ENCODE results near the gene UMPS. TPM values are rescaled to one million over a fixed set of nuclear protein-coding genes. Genes with fewer than 3 reads are reported as not detected.

UMPS gene
- 10 to 100 TPM in 5 of 6 donors, 1 to 10 TPM in 1; 5.0 to 26.2 (median 23.7) TPM for total RNA-seq

DNA sequence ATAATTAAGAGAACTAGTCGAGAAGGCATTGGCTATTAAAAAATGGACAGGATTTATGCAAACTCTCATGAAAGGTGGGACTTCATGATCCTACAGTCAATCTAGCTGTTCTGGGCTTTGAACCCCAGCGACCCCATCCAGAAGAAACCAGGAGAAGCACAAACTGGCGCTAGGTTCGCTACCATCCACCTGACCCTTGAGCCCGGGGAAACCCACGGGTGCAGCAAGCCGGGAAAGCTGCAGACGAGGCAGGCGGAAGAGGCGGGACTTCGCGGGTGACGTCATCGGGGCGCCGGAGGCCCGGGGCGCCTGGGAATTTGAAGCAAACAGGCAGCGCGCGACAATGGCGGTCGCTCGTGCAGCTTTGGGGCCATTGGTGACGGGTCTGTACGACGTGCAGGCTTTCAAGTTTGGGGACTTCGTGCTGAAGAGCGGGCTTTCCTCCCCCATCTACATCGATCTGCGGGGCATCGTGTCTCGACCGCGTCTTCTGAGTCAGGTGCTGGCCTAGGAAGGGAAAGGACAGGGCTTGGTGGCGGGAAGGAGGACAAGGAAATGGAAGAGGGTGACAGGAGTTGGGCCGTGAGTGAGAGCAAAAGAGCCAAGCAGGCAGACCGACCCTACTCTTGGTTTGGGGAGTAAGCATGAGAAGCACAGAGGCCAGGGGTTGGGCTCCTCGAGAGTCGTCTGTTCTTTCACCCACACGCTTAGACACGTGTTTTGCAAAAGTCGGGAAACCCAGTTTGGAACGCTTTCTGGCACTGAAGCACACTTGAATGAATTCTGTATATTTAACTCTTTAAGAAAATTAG, at the start of gene UMPS:
TSS of gene UMPS (plus strand) at position 324 of the 812 bp plus-strand sequence. CDS start at position 344, 20 bp downstream.
- 1% methylated on average over 30 to 36 of the region's 44 CpGs for WGBS, 2 donors
- Histone ChIP-seq H3K4me3 (peak within 1 kb of the TSS; percentile 66 to 94 (median 77)), H3K4me1 (peaks cover 14 to 34% (median 20%) of the 10 kb centered on the region in 4 donors), H3K27ac (peak within 1 kb of the TSS; percentile 76 to 85 (median 78)), H3K9me3 (no peaks in the 10 kb centered on the region), H3K36me3 (peaks cover 0 to 3% (median 0%) of the 10 kb centered on the region in 4 donors), H3K27me3 (no peaks in the 10 kb centered on the region)
- peak; percentile 91 to 99 for DNase-seq
- peak; percentile 69 to 82 for TF ChIP-seq POLR2AphosphoS5 (IDR thresholded peaks at IDR 0.05)
- TF ChIP-seq EP300 (IDR thresholded peaks at IDR 0.05), result no peak
- TF ChIP-seq, protein P1, sequence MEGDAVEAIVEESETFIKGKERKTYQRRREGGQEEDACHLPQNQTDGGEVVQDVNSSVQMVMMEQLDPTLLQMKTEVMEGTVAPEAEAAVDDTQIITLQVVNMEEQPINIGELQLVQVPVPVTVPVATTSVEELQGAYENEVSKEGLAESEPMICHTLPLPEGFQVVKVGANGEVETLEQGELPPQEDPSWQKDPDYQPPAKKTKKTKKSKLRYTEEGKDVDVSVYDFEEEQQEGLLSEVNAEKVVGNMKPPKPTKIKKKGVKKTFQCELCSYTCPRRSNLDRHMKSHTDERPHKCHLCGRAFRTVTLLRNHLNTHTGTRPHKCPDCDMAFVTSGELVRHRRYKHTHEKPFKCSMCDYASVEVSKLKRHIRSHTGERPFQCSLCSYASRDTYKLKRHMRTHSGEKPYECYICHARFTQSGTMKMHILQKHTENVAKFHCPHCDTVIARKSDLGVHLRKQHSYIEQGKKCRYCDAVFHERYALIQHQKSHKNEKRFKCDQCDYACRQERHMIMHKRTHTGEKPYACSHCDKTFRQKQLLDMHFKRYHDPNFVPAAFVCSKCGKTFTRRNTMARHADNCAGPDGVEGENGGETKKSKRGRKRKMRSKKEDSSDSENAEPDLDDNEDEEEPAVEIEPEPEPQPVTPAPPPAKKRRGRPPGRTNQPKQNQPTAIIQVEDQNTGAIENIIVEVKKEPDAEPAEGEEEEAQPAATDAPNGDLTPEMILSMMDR (IDR thresholded peaks at IDR 0.05), result no peak
- peak; percentile 12 to 84 (median 58) for TF ChIP-seq POLR2A (IDR thresholded peaks at IDR 0.05)
- ATAC-seq (ENCODE audit: low FRiP score in 2 of 2), result peak; percentile 94 to 99

DNA sequence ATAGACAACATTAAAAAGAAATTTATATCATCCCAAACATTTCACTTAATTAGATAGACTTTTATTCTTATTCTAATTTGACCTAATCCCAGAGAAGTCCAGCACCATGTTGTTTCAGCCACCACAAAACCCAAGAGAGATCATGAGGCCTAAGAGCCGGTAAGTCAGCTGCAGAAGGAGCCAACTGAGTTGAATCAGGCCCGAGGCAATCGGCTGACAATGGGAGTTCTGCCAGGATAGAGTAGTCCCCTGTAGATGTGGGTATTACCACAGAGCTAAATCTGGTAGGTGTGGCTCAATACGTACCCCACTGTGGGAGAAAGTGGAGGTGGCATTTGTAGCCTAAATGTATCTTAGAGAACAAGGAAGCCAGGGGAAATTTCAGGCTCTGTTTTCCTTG, 49.7 kb upstream of the UMPS start:
- ATAC-seq (ENCODE audit: low FRiP score in 2 of 2), result no peak
- H3K4me1 ChIP-seq, result peaks cover 0 to 7% (median 5%) of the 10 kb centered on the region in 4 donors
- H3K9me3 ChIP-seq, result no peaks in the 10 kb centered on the region
- 91 to 99% methylated on average over 4 of the region's 4 CpGs for WGBS, 2 donors
- peaks cover 0 to 8% (median 0%) of the 10 kb centered on the region in 4 donors for H3K36me3 ChIP-seq
- TF ChIP-seq, protein P1 (IDR thresholded peaks at IDR 0.05), result no peak
- TF ChIP-seq POLR2AphosphoS5 (IDR thresholded peaks at IDR 0.05), result no peak
- no peak for TF ChIP-seq EP300 (IDR thresholded peaks at IDR 0.05)
- no peak for TF ChIP-seq POLR2A (IDR thresholded peaks at IDR 0.05)
- no peak overlapping the region for H3K27ac ChIP-seq
- H3K4me3 ChIP-seq, result no peak overlapping the region
- H3K27me3 ChIP-seq, result no peaks in the 10 kb centered on the region
- no peak for DNase-seq

DNA sequence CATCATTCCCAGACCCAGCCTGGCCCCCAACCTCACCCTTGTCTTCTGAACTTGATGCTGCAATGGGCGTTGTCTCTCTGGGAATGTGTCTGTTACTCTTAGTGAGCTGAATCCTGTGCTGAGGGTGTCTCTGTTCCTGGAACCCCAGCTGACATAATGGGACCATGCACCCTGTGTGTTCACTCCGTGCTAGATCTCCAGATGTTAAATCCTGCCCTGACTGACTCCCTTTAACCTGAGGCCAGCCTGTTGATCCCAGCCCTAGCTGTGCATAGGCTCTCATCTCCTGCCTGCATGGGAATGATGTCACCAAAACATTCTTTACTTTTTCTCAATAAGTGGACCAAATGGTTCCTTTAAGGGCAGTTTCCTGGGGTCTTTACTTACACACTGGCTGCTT, 48.0 kb upstream of the UMPS start:
- 92 to 94% methylated on average over 2 of the region's 2 CpGs for WGBS, 2 donors

DNA sequence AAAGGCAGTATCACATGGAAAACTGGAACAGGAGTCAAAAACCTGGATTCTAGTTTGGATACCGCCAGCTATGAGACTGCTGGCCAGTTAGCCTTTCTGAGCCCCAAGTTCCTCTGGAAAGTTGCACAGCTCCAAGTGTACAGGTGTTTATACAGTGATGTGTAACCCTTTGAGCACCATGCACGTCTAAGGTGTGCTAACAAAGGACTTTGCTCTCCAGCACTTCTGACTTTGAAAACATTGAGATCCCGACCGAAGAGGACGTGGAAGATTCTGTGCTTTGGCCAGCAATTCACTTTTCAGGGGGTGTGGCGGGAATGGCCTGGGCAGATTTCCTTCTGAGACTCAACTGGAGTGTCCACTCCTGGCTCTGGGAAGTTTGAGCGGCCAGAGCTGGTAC, 45.8 kb upstream of the UMPS start:
- WGBS, 2 donors, result 62 to 89% methylated on average over 7 of the region's 7 CpGs
- Histone ChIP-seq H3K36me3 (no peaks in the 10 kb centered on the region), H3K9me3 (no peaks in the 10 kb centered on the region), H3K4me1 (peaks cover 0 to 12% (median 7%) of the 10 kb centered on the region in 4 donors), H3K4me3 (no peak overlapping the region), H3K27me3 (no peaks in the 10 kb centered on the region), H3K27ac (no peak overlapping the region)
- no peak for TF ChIP-seq POLR2AphosphoS5 (IDR thresholded peaks at IDR 0.05)
- TF ChIP-seq, protein P1 (IDR thresholded peaks at IDR 0.05), result no peak
- no peak for TF ChIP-seq EP300 (IDR thresholded peaks at IDR 0.05)
- TF ChIP-seq POLR2A (IDR thresholded peaks at IDR 0.05), result no peak
- ATAC-seq (ENCODE audit: low FRiP score in 2 of 2) (no peak), DNase-seq (no peak)

More for the DNA sequence above, 48.0 kb upstream of the UMPS start:
- TF ChIP-seq POLR2AphosphoS5 (IDR thresholded peaks at IDR 0.05) (no peak), POLR2A (IDR thresholded peaks at IDR 0.05) (no peak), EP300 (IDR thresholded peaks at IDR 0.05) (no peak)
- Histone ChIP-seq H3K27me3 (no peaks in the 10 kb centered on the region), H3K4me3 (no peak overlapping the region), H3K36me3 (no peaks in the 10 kb centered on the region), H3K27ac (no peak overlapping the region), H3K4me1 (peaks cover 0 to 7% (median 5%) of the 10 kb centered on the region in 4 donors), H3K9me3 (no peaks in the 10 kb centered on the region)
- no peak for ATAC-seq (ENCODE audit: low FRiP score in 2 of 2)
- no peak for DNase-seq

DNA sequence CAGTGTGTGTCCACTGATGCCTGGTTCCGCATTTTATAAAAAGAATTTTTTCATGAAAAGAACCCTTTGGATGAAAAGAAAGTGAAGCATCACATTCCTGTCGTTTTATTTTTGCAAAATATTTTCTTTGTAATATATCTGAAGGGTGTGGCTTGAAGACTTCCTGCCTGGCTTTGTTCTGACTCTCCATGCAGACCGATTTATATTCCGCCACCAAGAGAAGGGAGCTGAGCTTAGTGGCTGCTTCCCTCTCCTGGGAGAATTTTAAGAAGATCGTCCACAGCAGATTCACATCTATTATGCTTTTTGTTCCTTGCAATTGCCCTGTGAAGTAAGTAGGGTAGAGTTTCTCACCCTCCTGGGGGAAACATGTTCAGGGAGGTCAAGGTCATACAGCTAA, 45.2 kb upstream of the UMPS start:
- peaks cover 0 to 12% (median 7%) of the 10 kb centered on the region in 4 donors for H3K4me1 ChIP-seq
- ATAC-seq (ENCODE audit: low FRiP score in 2 of 2), result no peak
- TF ChIP-seq POLR2AphosphoS5 (IDR thresholded peaks at IDR 0.05), result no peak
- TF ChIP-seq POLR2A (IDR thresholded peaks at IDR 0.05), result no peak
- TF ChIP-seq, protein P1 (IDR thresholded peaks at IDR 0.05), result no peak
- TF ChIP-seq EP300 (IDR thresholded peaks at IDR 0.05), result no peak
- no peak for DNase-seq
- H3K36me3 ChIP-seq, result no peaks in the 10 kb centered on the region
- no peak overlapping the region for H3K27ac ChIP-seq
- no peaks in the 10 kb centered on the region for H3K27me3 ChIP-seq
- 59 to 61% methylated on average over 5 of the region's 5 CpGs for WGBS, 2 donors
- no peak overlapping the region for H3K4me3 ChIP-seq
- no peaks in the 10 kb centered on the region for H3K9me3 ChIP-seq
